Stimulated activated CD8-positive, alpha-beta memory T cell treated with anti-CD3 and anti-CD28 coated beads, Interleukin-2, amount 100 ng/mL, for 1 hour (primary cell): ENCODE measurements around the gene DNAJB12.
"Not testable (repeated sequence)": the region's sequence is repeated elsewhere in the genome, so short reads cannot be mapped to it uniquely, and the experiment has no call there.

Experiments used
- DNase-seq, 2 donors: peaks; one replicate each; pipeline ENCODE4 v3.0.0-alpha.2; 2020; ENCODE audit warnings: low read depth in 2 of 2

The DNAJB12 gene

DNA sequence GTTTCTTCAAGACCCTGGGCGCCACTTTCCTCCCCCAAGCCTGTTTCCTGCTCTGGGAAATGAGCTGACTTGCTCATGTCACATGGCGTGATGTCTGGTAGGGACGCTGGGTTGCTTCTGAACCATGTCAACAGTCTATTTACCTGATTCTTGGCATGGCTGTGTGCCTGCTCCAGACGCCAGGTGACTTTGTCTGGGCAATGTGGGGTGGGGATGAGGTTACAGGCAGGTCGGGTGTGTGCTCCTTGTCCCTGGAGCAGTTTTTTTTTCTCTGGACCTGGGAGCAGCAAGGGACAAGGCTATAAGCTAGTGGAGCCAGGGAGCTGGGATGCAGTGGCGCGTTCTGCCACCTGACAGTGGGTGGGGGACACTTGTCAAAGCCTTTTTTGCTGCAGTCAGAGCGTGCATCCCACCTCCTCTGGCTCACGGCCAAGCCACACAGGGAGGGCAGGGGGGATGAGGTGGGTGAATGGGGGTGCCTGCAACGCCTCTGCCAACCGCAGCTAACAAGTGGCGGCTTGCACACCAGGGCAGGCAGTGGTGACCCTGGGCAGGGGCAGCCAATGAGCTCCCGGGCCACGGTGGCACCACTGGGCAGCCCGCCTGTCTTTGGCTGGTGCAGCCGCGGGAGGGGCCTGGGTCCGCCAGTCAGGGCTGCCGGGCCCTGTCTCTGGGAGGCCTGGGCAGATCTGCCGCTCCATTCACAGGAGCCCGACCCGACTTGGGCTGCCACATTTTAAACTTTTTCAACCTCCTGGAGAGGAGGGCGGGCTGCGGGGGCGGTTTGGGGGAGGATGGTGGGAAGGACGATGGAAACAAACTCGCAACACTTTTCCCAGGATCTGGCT is 22.9 kb downstream of the DNAJB12 start:
- DNase-seq, result peak; percentile 78

GRCh38 chr10:72330069-72330426 is 24.7 kb downstream of the DNAJB12 start:
- DNase-seq, result no peak

DNA sequence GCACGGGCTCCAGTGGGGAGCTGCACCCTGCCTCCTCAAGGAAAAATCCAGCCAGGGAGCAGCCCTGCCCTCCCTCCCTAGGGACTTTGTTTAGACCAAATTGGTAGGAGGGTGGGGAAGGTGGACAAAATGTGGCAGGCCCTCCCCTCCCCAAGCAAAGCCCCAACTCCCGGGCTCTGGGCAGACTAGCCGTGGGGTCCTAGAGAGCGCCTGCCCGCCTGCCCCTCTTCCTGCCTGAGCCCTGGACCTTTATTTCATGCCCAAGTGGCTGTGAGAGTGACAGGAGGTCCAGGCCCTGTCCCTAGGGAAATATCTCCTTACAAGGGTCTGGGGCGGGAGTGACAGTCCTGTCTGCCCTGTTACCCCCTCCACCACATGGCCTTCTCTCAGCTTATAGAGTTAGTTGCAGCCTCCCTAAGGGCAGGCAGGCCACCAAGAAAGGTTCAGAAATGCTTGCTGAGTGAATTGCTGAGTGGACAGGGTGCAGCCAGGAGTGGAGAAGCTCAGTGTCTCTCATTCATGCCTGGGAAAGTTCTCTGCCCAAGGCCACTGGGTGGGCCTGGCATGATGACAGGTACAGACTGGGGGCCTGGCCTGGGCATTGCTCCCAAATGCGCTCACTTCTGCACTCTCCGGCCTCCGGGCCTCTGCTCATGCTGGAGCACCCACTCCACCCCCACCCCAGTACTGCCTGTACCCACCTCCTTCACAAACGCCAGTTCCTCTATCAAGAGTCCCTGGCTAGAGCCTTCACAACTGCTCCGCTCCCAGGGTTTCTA is 25.2 kb downstream of the DNAJB12 start:
- no peak for DNase-seq

GRCh38 chr10:72328829-72329204 is 25.9 kb downstream of the DNAJB12 start:
- no peak for DNase-seq

DNA sequence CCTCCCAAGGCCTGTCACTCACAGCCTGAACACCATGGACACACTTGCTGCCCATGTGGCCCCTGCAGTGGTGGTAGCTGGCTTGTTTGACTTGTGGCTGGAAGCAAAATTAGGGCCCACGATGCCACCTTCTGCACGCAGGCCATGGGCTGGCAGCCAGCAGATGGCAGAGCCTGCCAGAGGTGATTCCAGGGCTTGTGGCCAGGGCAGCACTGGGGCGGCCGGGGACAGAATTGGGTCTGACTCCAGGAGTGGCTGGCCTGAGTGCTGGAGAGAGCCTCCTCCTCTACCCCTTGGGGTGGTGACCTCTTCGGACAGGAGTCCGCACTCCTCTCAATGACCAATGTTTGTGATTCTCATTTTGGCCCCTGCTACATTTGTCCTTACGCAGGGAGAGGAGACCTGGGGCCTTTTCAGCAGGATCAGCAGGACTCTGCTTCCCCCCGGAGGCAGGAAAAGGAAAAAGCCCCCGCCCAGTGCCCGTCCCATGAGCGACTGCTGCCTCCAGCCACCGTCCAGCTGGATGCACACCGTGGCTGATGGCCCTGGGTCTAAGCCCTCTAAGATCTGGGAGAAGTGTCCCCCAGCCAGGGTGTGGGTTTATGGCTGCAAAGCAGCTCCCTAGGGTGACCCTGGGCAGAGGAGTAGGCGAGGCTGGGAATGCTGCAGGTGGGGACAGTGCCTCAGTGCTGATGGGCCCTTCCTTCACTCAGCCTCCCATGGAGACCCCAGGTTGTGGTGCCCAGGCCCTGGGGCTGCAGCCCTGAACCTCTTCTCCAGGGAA is 26.5 kb downstream of the DNAJB12 start:
- no peak for DNase-seq

GRCh38 chr10:72326665-72327603 is 27.8 kb downstream of the DNAJB12 start:
- DNase-seq, result peak in 1 of 2 donors; percentile 33

- not testable (repeated sequence) for DNase-seq
Measured at GRCh38 chr10:72325243-72326175, 29.2 kb downstream of the DNAJB12 start.

DNA sequence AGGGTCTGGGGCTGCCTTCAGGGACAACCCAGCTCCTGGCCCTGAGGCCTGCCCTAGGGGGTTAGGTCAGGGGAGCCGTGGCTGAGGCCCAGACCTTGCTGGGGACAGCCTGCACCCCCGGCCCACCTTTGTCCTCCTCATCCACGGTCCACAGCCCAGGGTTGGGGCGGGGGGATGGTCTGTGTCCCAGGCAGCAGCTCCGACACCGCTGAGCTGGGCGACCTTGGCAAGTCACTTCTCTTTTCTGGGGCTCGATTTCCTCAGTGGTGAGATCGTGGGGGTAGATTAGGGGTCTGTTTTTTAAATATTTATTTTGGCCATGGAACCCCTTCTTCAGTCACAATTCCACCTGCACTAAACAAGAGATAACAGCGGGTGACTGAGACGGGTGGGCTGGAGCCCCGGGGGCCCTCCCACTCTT is 30.9 kb downstream of the DNAJB12 start:
- DNase-seq, result no peak

GRCh38 chr10:72323108-72323749 is 31.5 kb downstream of the DNAJB12 start:
- no peak for DNase-seq

DNA sequence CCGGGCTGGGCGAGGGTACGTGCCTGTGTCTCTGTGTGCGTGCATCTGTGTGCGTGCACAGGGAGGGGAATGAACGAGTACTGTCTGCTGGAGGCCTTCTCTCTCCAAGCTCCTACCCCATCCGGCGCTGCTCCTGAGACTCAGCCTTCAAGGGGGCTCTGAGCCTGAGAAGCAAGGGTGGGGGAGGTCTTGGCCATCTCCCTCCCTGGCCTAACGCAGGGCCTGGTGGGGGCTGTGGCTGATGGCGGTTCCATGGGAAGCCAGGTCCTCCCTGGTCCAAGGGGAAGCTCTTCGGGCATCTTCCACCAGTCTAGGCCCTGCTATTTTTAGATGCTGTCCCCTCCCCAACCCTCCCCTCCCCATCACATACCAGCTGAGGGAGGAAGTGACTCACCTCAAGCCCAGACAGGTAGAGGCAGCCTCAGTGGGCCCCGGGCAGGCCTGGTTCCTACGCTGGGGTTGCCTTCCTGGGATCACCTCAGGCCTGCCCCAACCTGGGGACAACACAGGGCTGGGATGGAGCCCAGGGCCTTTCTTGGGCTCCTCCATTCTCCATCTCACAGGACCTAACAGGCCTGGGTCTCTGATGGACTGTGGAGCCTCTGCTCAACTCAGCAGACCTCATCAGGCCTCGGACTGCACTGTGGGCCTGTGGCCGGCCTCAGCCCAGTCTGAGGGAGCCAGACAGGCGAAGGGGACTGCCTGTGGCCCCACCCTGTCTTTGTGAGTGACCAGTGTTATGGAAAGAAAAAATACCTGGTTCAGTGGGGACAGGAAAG is 32.2 kb downstream of the DNAJB12 start:
- no peak for DNase-seq

DNA sequence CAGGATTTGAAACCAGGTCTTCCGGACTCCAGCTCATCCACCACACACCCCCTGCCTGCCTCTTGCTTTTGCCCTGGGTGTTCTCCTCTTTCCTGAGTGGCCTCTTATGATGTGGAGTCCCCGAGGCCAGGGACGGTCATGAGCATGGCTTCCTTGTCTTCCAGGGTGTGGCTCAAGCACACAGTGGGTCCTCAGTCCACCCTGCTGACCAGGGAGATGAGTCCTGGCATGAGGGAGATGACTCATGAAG is 32.8 kb downstream of the DNAJB12 start:
- DNase-seq, result no peak

- DNase-seq, result no peak
Measured at GRCh38 chr10:72321248-72322029, 33.3 kb downstream of the DNAJB12 start.

DNA sequence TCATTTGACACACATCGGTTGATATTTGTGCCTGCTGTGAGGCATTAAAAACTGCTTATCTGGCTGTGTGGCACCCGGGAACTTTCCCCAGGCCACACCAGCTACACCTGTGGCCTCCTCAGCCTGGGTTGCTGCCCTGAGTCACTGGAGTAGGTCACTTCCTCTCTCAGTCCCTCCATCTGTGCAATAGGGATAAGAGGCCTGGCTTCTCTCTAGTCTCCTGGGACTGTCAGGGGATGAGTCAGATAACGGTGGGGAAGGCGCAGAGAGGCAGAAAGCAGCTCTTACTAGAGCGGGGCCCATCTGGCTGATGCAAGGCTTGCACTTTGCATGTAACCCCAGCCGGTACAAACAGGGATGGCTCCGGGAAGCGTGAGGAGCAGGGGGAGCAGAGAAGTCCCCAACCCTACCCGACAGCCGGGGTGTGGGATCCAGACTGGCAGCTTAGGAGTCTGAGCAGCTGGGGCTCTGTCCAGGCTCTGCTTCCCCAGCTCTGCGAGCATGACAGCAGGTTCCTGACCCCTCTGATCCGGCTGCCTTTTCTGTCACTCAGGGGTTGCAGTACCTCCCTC is 34.0 kb downstream of the DNAJB12 start:
- no peak for DNase-seq

DNA sequence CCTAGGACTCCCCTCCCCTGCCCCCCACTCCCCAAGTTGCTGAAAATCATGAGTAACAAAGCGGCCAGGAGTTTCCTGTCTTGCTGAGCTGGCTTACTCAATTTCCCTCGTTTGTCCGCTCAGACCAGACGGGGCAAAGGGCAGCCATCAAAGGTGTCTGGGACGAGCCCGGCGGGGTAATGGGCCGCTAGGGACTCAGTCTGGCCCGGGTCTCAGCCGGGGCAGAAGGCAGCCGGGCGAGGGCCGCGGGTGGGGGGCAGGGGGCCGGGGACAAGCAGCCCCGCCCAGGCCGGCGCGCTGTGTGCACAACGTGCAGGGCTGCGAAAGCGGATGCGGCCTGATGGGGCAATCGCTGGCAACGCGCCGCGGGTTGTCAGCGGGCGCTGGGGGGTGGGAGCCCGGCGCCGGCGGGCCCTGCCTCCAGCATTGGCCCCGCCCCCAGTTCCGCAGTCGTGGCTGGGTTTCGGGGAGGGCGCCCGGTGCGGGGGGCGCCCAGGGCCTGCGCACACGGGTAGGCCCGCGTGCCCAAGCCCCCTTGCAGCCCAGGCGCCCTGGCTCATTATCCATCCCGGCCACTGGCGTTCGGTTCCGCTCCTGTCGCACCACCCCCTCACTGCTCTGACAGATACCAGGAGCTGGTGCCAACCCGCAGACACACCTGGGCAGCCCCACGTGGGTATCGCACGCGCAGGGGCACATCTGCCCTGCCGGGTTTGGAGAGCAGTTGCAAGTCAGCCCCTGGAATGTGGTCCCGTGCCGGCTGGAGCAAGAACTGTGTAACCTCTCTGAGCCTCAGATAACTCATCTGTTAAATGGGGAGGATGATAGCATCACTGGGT is 35.1 kb downstream of the DNAJB12 start:
- DNase-seq, result peak; percentile 72 to 78

GRCh38 chr10:72318418-72319262 is 36.1 kb downstream of the DNAJB12 start:
- DNase-seq, result no peak
